Activated CD4-positive, CD25-positive, alpha-beta regulatory T cell treated with anti-CD3 and anti-CD28 coated beads, Interleukin-2, amount 50 U/mL, for 16 hours (primary cell): ENCODE data around the gene ASB3.
"Not testable (repeated sequence)": the region's sequence is repeated elsewhere in the genome, so short reads cannot be mapped to it uniquely, and the experiment has no call there.

Experiments
- DNase-seq: peaks from one replicate; pipeline ENCODE4 v3.0.0-alpha.2; 2020; ENCODE audit warnings: low read depth, low spot score

Gene ASB3

GRCh38 chr2:53787614-53788289, 999 bp upstream of the ASB3 start:
- DNase-seq: no peak

- DNase-seq: no peak
These were observed 425 bp downstream of the ASB3 start for GRCh38 chr2:53786352-53786704.

GRCh38 chr2:53785366-53785765, 1.4 kb downstream of the ASB3 start:
- DNase-seq: no peak

GRCh38 chr2:53784436-53784835, 2.3 kb downstream of the ASB3 start:
- no peak for DNase-seq

- no peak for DNase-seq
These were observed 4.1 kb downstream of the ASB3 start for GRCh38 chr2:53782676-53783075.

GRCh38 chr2:53780056-53780455, 6.7 kb downstream of the ASB3 start:
- no peak for DNase-seq

GRCh38 chr2:53778536-53779162, 8.1 kb downstream of the ASB3 start:
- no peak for DNase-seq

GRCh38 chr2:53777134-53777533, 9.6 kb downstream of the ASB3 start:
- no peak for DNase-seq

GRCh38 chr2:53770264-53770663, 16.5 kb downstream of the ASB3 start:
- DNase-seq: no peak

- DNase-seq: no peak
These were observed 17.3 kb downstream of the ASB3 start for GRCh38 chr2:53769318-53769945.

GRCh38 chr2:53768242-53768542, 18.6 kb downstream of the ASB3 start:
- peak; percentile 15 for DNase-seq

GRCh38 chr2:53767405-53768241, 19.1 kb downstream of the ASB3 start, which contains the start of gene CHAC2:
TSS of gene CHAC2 (plus strand) at chr2:53767804. CDS start at chr2:53767887, 83 bp downstream.
- DNase-seq: peak; percentile 68

- no peak for DNase-seq
These were observed 21.0 kb downstream of the ASB3 start for GRCh38 chr2:53765767-53766166.

- not testable (repeated sequence) for DNase-seq
These were observed 29.5 kb downstream of the ASB3 start for GRCh38 chr2:53757206-53757605.

- DNase-seq: no peak
These were observed 30.1 kb downstream of the ASB3 start for GRCh38 chr2:53756644-53757043.

- no peak for DNase-seq
These were observed 31.6 kb downstream of the ASB3 start for GRCh38 chr2:53755121-53755520.

- DNase-seq: no peak
These were observed 33.7 kb downstream of the ASB3 start for GRCh38 chr2:53753041-53753440.

- DNase-seq: no peak
These were observed 34.4 kb downstream of the ASB3 start for GRCh38 chr2:53752385-53752784.

GRCh38 chr2:53751728-53752127, 35.0 kb downstream of the ASB3 start:
- DNase-seq: no peak

- no peak for DNase-seq
These were observed 36.5 kb downstream of the ASB3 start for GRCh38 chr2:53750041-53750768.

GRCh38 chr2:53744395-53745065, 42.2 kb downstream of the ASB3 start:
- DNase-seq: no peak
